ENCODE results near the gene TENM4.
"Not testable (repeated sequence)": the region's sequence is repeated elsewhere in the genome, so short reads cannot be mapped to it uniquely, and the experiment has no call there.

TENM4 gene

DNA sequence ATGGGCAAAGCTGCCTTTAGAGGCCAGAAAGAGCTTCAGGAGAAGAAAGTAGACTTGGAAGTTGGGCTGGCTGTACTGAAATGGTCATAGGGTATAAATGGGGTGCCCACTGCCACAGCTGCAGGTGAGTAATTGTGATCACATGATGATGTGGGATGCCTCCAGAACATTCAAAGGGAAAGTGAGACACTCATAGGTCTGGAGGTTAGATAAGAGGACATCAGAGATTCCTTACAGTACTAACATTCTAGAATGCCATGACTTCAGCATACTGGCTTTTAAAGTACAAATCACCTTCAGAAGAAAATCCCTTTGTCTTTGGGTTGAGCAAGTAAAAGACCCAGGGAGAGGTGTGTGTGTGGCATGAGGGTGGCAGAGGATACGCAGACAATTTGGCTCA lies 419.2 kb downstream of the TENM4 start:
- DNase-seq (ENCODE audit: low read depth in 2 of 2), result no peak

GRCh38 chr11:79019975-79020374 lies 420.9 kb downstream of the TENM4 start:
- DNase-seq (ENCODE audit: low read depth in 2 of 2), result no peak

DNA sequence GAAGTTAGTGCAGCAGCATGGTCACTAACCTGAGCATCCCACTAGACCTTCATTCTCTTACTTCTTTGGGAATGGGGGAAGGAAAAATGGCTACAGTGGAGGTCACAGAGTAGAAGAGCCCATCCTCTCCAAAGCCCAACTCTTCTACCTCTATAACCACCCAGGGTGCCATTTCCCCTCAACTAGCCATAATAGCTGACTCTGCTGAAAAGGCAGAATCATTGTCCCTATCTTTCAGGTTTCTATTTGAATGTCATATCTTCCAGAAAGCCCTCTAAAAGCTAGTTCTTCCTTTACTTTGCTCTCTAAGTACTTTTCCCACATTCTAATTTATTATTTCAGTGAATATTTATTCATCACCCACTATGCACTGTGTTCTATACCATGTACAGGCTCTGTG lies 421.6 kb downstream of the TENM4 start:
- no peak for DNase-seq (ENCODE audit: low read depth in 2 of 2)

- no peak for DNase-seq (ENCODE audit: low read depth in 2 of 2)
These were observed 422.4 kb downstream of the TENM4 start for GRCh38 chr11:79018371-79018849.

DNA sequence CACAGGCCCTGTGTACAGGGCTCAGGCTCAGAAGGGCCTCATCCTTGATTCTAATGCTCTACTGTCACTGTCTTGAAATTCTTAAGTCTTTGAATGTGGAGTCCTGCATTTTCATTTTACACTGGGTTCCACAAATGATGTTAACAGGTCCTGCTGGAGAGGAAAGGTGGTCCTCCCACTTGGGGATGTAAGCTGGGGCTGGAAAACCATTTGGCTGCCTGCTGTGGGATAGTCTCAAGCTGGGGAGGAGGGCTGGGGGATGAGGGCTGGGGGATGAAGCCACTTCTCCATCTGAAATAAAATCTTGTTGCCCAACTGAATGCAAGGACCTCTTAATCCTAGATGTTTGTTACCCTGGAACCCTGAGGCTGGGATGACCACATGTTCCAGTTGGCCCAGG lies 423.0 kb downstream of the TENM4 start:
- no peak for DNase-seq (ENCODE audit: low read depth in 2 of 2)

GRCh38 chr11:79013509-79013908 lies 427.3 kb downstream of the TENM4 start:
- no peak for DNase-seq (ENCODE audit: low read depth in 2 of 2)

- no peak for DNase-seq (ENCODE audit: low read depth in 2 of 2)
These were observed 429.5 kb downstream of the TENM4 start for GRCh38 chr11:79011357-79011756.

- DNase-seq (ENCODE audit: low read depth in 2 of 2), result no peak
These were observed 432.9 kb downstream of the TENM4 start for GRCh38 chr11:79007771-79008402.

DNA sequence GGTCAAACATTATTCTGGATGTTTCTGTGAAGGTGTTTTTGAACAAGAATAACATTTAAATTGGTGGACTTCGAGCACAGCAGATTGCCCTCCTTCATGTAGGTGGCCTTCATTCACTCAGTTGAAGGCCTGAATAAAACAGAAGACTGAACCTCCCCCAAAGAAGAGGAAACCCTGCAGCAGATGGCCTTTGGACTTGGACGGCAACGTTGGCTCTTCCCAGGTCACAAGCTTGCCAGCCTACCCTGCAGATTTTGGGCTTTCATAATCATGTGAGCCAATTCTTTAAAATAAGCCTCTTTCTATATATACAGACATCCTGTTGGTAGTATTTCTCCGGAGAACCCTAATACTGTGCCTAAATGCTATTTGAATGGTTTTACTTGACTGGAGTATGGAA lies 434.0 kb downstream of the TENM4 start:
- no peak for DNase-seq (ENCODE audit: low read depth in 2 of 2)

GRCh38 chr11:78996007-78996406 lies 444.8 kb downstream of the TENM4 start:
- DNase-seq (ENCODE audit: low read depth in 2 of 2), result no peak

DNA sequence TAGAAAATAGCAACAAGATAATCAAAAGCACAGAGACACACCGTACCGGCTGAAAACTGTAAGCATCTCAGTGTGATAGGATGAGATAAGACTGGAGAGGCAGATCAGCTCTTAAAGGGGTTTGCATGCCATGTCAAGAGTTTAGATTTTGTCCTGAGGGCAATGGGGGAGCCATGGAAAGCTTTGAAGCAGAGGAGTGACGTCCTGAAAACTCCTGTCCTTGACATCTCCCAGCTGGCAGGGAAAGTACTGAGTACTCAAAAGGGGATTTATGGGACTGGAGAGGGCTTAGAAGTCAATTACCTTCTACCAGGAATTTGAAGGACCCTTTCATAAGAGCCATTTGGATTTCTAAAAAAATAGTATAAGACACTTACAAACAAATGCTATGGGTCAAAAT lies 445.7 kb downstream of the TENM4 start:
- no peak for DNase-seq (ENCODE audit: low read depth in 2 of 2)

DNA sequence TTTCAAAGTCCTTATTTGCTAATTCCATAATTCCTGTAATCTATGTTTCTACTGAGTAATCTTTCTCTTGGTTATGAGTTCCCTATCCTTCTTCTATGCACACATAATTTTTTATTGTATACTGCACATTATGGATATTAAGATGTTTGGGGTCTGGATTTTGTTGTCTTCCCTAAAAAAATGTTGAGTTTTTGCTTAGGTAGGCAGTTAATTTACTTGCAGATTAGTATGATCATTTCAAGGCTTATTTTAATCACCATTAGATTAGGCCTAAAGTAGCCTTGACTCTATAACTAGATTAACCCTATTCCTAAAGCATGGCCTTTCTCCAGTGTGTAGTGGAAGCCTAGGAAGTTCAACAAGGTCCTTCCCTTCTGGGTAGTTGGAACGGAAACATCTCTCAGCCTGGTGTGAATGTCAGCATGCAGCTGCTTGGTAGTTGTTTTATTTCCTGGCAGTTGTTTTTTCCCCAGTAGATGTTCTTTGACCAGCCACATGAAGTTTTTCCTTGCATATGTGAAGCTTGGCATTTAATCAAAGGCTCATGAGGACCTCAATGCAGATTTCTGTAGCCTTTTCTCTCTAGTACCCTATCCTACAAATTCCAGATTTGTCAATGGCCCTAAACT lies 446.9 kb downstream of the TENM4 start:
- no peak for DNase-seq (ENCODE audit: low read depth in 2 of 2)

DNA sequence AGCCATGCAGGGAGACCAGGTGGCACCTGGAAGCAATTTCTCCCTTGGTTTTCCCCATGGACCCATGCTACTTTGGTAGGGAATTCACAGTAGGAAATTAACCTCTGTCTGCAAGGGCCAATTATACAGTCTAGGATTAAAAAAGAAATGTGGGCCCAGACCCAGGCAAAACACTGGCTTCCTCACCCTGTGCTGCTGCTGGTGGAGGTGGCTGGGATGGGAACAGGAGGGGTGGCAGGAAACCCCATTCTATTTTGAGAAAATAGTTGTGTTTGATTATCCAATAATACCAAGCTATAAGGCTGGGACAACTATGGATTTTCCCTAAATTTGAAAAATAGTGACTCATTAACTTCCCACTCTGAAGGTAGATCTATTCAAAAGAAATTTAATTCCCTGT lies 449.1 kb downstream of the TENM4 start:
- DNase-seq (ENCODE audit: low read depth in 2 of 2), result no peak

- no peak for DNase-seq (ENCODE audit: low read depth in 2 of 2)
These were observed 450.6 kb downstream of the TENM4 start for GRCh38 chr11:78990261-78990660.

GRCh38 chr11:78987748-78988147 lies 453.1 kb downstream of the TENM4 start:
- DNase-seq (ENCODE audit: low read depth in 2 of 2), result no peak

DNA sequence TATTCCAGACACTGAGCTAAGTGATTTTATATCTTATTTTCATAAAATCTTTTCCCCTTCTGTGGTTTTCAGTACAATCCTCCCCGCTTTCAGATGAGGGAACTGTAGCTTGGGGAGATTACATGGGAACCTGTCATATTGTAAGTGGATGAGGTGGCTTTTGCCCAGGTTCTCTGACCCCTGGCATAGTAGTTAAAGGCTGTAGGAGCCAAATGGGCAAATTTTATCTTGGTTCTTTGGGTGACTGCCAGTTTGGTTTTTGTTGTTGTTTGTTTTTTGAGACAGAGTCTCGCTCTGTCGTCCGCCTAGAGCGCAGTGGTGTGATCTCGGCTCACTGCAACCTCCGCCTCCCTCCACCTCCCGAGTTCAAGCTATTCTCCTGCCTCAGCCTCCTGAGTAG lies 454.5 kb downstream of the TENM4 start:
- DNase-seq (ENCODE audit: low read depth in 2 of 2), result no peak

GRCh38 chr11:78985663-78986062 lies 455.2 kb downstream of the TENM4 start:
- DNase-seq (ENCODE audit: low read depth in 2 of 2), result no peak

- no peak for DNase-seq (ENCODE audit: low read depth in 2 of 2)
These were observed 458.4 kb downstream of the TENM4 start for GRCh38 chr11:78982473-78982872.

DNA sequence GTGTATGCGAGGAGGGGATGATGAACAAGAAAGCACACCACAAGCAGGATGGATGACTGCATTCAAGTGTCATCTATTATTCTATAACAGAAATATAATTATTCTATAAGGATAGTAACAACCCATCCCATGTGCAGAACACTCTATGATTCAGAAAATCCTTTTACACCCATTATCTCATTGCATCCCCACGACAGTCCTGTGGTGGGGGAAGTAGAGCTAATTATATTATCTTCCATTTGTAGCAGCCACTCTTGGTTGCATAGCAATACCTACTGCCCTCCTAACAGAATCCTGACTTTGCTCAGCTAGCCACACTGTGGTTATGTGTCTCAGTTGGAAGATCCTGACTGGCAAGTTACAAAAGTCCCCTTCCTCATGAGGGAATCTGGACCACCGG lies 459.7 kb downstream of the TENM4 start:
- DNase-seq (ENCODE audit: low read depth in 2 of 2), result no peak

DNA sequence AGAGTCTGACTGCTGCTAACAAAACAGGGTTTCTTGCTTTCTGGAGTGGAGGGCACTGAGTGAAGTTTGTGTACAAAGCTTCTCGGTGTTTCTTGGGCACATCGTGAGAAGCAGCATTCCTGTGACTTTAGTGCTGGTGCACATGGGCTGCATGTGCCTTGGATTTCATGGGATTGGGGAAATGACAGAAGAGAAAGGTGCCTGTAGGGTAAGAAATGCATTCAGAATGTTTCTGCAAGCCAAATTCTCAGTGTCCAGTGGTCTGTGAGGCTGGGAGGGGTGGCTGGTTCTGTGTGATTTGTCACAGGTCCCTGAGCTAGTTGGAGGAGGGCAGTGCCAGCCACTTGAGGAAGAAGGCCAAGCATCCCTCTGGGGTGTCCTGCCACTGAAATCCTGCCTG lies 462.0 kb downstream of the TENM4 start:
- DNase-seq (ENCODE audit: low read depth in 2 of 2), result no peak

DNA sequence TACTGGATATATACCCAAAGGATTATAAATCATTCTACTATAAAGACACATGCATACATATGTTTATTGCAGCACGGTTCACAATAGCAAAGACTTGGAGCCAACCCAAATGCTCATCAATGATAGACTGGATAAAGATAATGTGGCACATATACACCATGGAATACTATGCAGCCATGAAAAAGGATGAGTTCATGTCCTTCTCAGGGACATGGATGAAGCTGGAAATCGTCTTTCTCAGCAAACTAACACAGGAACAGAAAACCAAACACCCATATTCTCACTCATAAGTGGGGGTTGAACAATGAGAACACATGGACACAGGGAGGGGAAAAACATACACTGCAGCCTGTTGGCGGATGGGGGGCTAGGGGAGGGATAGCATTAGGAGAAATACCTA lies 463.0 kb downstream of the TENM4 start:
- not testable (repeated sequence) for DNase-seq (ENCODE audit: low read depth in 2 of 2)

- DNase-seq (ENCODE audit: low read depth in 2 of 2), result no peak
These were observed 463.8 kb downstream of the TENM4 start for GRCh38 chr11:78977009-78977408.

DNA sequence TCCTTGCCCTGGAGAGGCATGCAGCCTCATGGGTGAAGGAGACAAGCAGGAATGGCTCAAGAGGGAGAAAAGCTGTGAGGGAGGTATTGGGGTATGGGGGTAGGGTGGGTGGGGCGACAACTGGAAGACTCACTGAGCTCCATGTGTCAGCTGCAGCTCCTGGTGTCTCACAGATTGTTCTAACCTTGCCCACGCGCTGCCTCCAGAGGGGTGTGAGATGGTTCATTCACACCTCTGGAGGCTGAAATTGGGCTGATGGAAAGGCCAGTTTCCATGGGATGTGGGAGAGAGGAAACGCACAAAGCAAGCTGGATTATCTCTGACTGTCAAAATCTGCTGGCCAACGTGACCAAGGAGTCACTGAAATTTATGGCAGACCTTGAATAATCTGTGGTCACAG lies 465.7 kb downstream of the TENM4 start:
- no peak for DNase-seq (ENCODE audit: low read depth in 2 of 2)

- DNase-seq (ENCODE audit: low read depth in 2 of 2), result no peak
These were observed 467.0 kb downstream of the TENM4 start for GRCh38 chr11:78973876-78974275.

All from stimulated activated CD8-positive, alpha-beta memory T cell treated with anti-CD3 and anti-CD28 coated beads, Interleukin-15, amount 100 ng/mL, for 48 hours (primary cell).